ENCODE results near the gene PCDHGA2.
"Not testable (repeated sequence)": the region's sequence is repeated elsewhere in the genome, so short reads cannot be mapped to it uniquely, and the experiment has no call there.

Gene PCDHGA2

GRCh38 chr5:141306630-141307029 lies 31.9 kb upstream of the PCDHGA2 start:
- peak; percentile 31; the same call in 1 of the 2 replicates for TF ChIP-seq ZNF146 (tag by site-specific recombination; IDR thresholded peaks at IDR 0.05)
- no peak for TF ChIP-seq ZSCAN16 (tag by site-specific recombination; IDR thresholded peaks at IDR 0.05)
- no peaks in the 10 kb centered on the region for H3K36me3 ChIP-seq (ENCODE audit: control insufficient read depth in 2 of 2, insufficient read depth in 1 of 2, low read length in 2 of 2)
- ChIA-PET CTCF (interaction anchor here (0.7 kb wide), 1 partner anchor 14 kb away, joined by 4 read pairs; the partner anchor contains the start of gene TAF7), POLR2A (no interaction called here)
- H3K4me1 ChIP-seq (ENCODE audit: control insufficient read depth, insufficient read depth, low read length), result no peaks in the 10 kb centered on the region
- H3K4me3 ChIP-seq (ENCODE audit: low read depth, low read length), result no peak overlapping the region
- no peak overlapping the region for H3K27ac ChIP-seq (ENCODE audit: extremely low read depth, low read depth, low read length)
- no peaks in the 10 kb centered on the region; the same call in 1 of the 2 replicates for H3K9me3 ChIP-seq (ENCODE audit: control insufficient read depth, insufficient read depth, low read depth, low read length)

- Histone ChIP-seq H3K36me3 (ENCODE audit: control insufficient read depth in 2 of 2, insufficient read depth in 1 of 2, low read length in 2 of 2) (peaks cover 4 to 9% of the 10 kb centered on the region in 2 experiments; a peak in 2 of 3 replicates), H3K27ac (ENCODE audit: extremely low read depth, low read depth, low read length) (no peak overlapping the region), H3K4me3 (ENCODE audit: low read depth, low read length) (no peak overlapping the region), H3K4me1 (ENCODE audit: control insufficient read depth, insufficient read depth, low read length) (no peaks in the 10 kb centered on the region), H3K9me3 (ENCODE audit: control insufficient read depth, insufficient read depth, low read depth, low read length) (no peaks in the 10 kb centered on the region)
- no peak for TF ChIP-seq ZNF274 (IDR thresholded peaks at IDR 0.05; ENCODE audit: low read length)
- TF ChIP-seq ZNF274 (tag by site-specific recombination; IDR thresholded peaks at IDR 0.05; ENCODE audit: borderline replicate concordance), result no peak
- no peak for TF ChIP-seq ZNF292 (tag by site-specific recombination; IDR thresholded peaks at IDR 0.05; ENCODE audit: borderline replicate concordance, low read depth)
- no peak for TF ChIP-seq ZFP41 (tag by site-specific recombination; IDR thresholded peaks at IDR 0.05; ENCODE audit: borderline replicate concordance)
- no peak for TF ChIP-seq ZNF747 (tag by site-specific recombination; IDR thresholded peaks at IDR 0.05)
- no peak for TF ChIP-seq IKZF3 (tag by site-specific recombination; IDR thresholded peaks at IDR 0.05)
- TF ChIP-seq ZNF560 (tag by site-specific recombination; IDR thresholded peaks at IDR 0.05; ENCODE audit: borderline replicate concordance), result no peak
- no peak for TF ChIP-seq ZNF280D (tag by site-specific recombination; IDR thresholded peaks at IDR 0.05)
- no peak for TF ChIP-seq ZNF19 (tag by site-specific recombination; IDR thresholded peaks at IDR 0.05; ENCODE audit: low read depth)
- TF ChIP-seq ZNF155 (tag by site-specific recombination; IDR thresholded peaks at IDR 0.05), result no peak
- no peak for TF ChIP-seq OVOL3 (tag by site-specific recombination; IDR thresholded peaks at IDR 0.05)
- no peak for TF ChIP-seq ZNF777 (tag by site-specific recombination; IDR thresholded peaks at IDR 0.05; ENCODE audit: borderline replicate concordance)
- TF ChIP-seq ZNF701 (tag by site-specific recombination; IDR thresholded peaks at IDR 0.05), result no peak
- TF ChIP-seq ZNF394 (tag by site-specific recombination; IDR thresholded peaks at IDR 0.05; ENCODE audit: borderline replicate concordance), result no peak
- no peak for TF ChIP-seq ZNF311 (tag by site-specific recombination; IDR thresholded peaks at IDR 0.05; ENCODE audit: borderline replicate concordance)
- no peak for TF ChIP-seq ZNF670 (tag by site-specific recombination; IDR thresholded peaks at IDR 0.05; ENCODE audit: low read depth)
- no peak for TF ChIP-seq ZNF433 (tag by site-specific recombination; IDR thresholded peaks at IDR 0.05; ENCODE audit: low read depth)
- no peak for TF ChIP-seq ZXDB (tag by site-specific recombination; IDR thresholded peaks at IDR 0.05)
- no peak for TF ChIP-seq GLI2 (tag by site-specific recombination; IDR thresholded peaks at IDR 0.05; ENCODE audit: borderline replicate concordance, low read depth)
- ChIA-PET POLR2A (no interaction called here), CTCF (no interaction called here)
Measured at GRCh38 chr5:141313711-141314110, 24.8 kb upstream of the PCDHGA2 start.

- H3K9me3 ChIP-seq (ENCODE audit: control insufficient read depth, insufficient read depth, low read depth, low read length); H3K4me3 ChIP-seq (ENCODE audit: low read depth, low read length); H3K4me1 ChIP-seq (ENCODE audit: control insufficient read depth, insufficient read depth, low read length); H3K27ac ChIP-seq (ENCODE audit: extremely low read depth, low read depth, low read length): not testable (repeated sequence)
- POLR2A ChIA-PET, result interaction anchor here (0.5 kb wide), 1 partner anchor 264 kb away, joined by 3 read pairs; no protein-coding TSS in a partner anchor
- CTCF ChIA-PET, result interaction anchor here (0.7 to 1.5 kb wide), 3 partner anchors 14 to 1132 kb away, joined by 4 to 5 read pairs (median 4); partner anchors contain the start of genes PCDHGA1 and PCDHGB1
- H3K36me3 ChIP-seq (ENCODE audit: control insufficient read depth in 2 of 2, insufficient read depth in 1 of 2, low read length in 2 of 2), result peaks cover 4 to 21% of the 10 kb centered on the region in 2 experiments; a peak in 2 of 3 replicates
Measured at GRCh38 chr5:141316963-141317362, 21.6 kb upstream of the PCDHGA2 start.

Data from HEK293 (cell line).